Measurements from ENCODE around the gene MAST4. TPM values are rescaled to one million over a fixed set of nuclear protein-coding genes. Genes with fewer than 3 reads are reported as not detected.

MAST4 gene
- polyA plus RNA-seq, 1 experiment = 11.6 TPM

GRCh38 chr5:67102708-67103107 lies 506.5 kb downstream of the MAST4 start:
- TF ChIP-seq CTCF (IDR thresholded peaks at IDR 0.05; ENCODE audit: low read depth, low read length) = no peak
- no peak overlapping the region for H3K4me3 ChIP-seq (ENCODE audit: low read depth, low read length)
- no peaks in the 10 kb centered on the region for H3K27me3 ChIP-seq (ENCODE audit: control insufficient read depth, insufficient read depth, low read length)
- CTCF ChIA-PET = interaction anchor here (1.1 to 1.6 kb wide), 2 partner anchors 64 to 115 kb away, joined by 4 read pairs; no protein-coding TSS in a partner anchor
- no peaks in the 10 kb centered on the region for H3K9me3 ChIP-seq (ENCODE audit: control insufficient read depth, insufficient read depth, low read length)
- no peak for DNase-seq (ENCODE audit: low read depth, low spot score)
- POLR2A ChIA-PET = no interaction called here
- H3K27ac ChIP-seq (ENCODE audit: low read depth, low read length) = no peak overlapping the region

- Histone ChIP-seq H3K27ac (ENCODE audit: low read depth, low read length) (no peak overlapping the region), H3K9me3 (ENCODE audit: control insufficient read depth, insufficient read depth, low read length) (no peaks in the 10 kb centered on the region), H3K27me3 (ENCODE audit: control insufficient read depth, insufficient read depth, low read length) (no peaks in the 10 kb centered on the region), H3K4me3 (ENCODE audit: low read depth, low read length) (no peak overlapping the region)
- ChIA-PET CTCF (no interaction called here), POLR2A (no interaction called here)
- DNase-seq (ENCODE audit: low read depth, low spot score) = no peak
- no peak for TF ChIP-seq CTCF (IDR thresholded peaks at IDR 0.05; ENCODE audit: low read depth, low read length)
These were observed 508.7 kb downstream of the MAST4 start for GRCh38 chr5:67104859-67105258.

- DNase-seq (ENCODE audit: low read depth, low spot score) = no peak
- H3K27me3 ChIP-seq (ENCODE audit: control insufficient read depth, insufficient read depth, low read length) = no peaks in the 10 kb centered on the region
- ChIA-PET CTCF (no interaction called here), POLR2A (no interaction called here)
- H3K9me3 ChIP-seq (ENCODE audit: control insufficient read depth, insufficient read depth, low read length) = no peaks in the 10 kb centered on the region
- H3K4me3 ChIP-seq (ENCODE audit: low read depth, low read length) = no peak overlapping the region
- no peak overlapping the region for H3K27ac ChIP-seq (ENCODE audit: low read depth, low read length)
- no peak for TF ChIP-seq CTCF (IDR thresholded peaks at IDR 0.05; ENCODE audit: low read depth, low read length)
These were observed 509.1 kb downstream of the MAST4 start for GRCh38 chr5:67105270-67105669.

GRCh38 chr5:67106626-67107342 lies 510.6 kb downstream of the MAST4 start:
- no peak overlapping the region for H3K4me3 ChIP-seq (ENCODE audit: low read depth, low read length)
- no peak overlapping the region for H3K27ac ChIP-seq (ENCODE audit: low read depth, low read length)
- ChIA-PET POLR2A (no interaction called here), CTCF (no interaction called here)
- no peak for DNase-seq (ENCODE audit: low read depth, low spot score)
- H3K27me3 ChIP-seq (ENCODE audit: control insufficient read depth, insufficient read depth, low read length) = no peaks in the 10 kb centered on the region
- no peak for TF ChIP-seq CTCF (IDR thresholded peaks at IDR 0.05; ENCODE audit: low read depth, low read length)
- H3K9me3 ChIP-seq (ENCODE audit: control insufficient read depth, insufficient read depth, low read length) = no peaks in the 10 kb centered on the region

- Histone ChIP-seq H3K9me3 (ENCODE audit: control insufficient read depth, insufficient read depth, low read length) (no peaks in the 10 kb centered on the region), H3K27ac (ENCODE audit: low read depth, low read length) (no peak overlapping the region), H3K4me3 (ENCODE audit: low read depth, low read length) (no peak overlapping the region), H3K27me3 (ENCODE audit: control insufficient read depth, insufficient read depth, low read length) (no peaks in the 10 kb centered on the region)
- ChIA-PET CTCF (interaction anchor here (0.7 to 1.2 kb wide), 2 partner anchors 39 to 298 kb away, joined by 3 read pairs; no protein-coding TSS in a partner anchor), POLR2A (no interaction called here)
- no peak for TF ChIP-seq CTCF (IDR thresholded peaks at IDR 0.05; ENCODE audit: low read depth, low read length)
- DNase-seq (ENCODE audit: low read depth, low spot score) = no peak
These were observed 515.6 kb downstream of the MAST4 start for GRCh38 chr5:67111779-67112178.
